GM23338 (cell line): ENCODE measurements around the gene EGFR.

Experiments
- CREB1 ChIP-seq: fragments of 250-450 bp; sonication (Bioruptor Pico); IDR thresholded peaks from 2 replicates; pipeline ENCODE4 v1.5.0; 2020; ENCODE audit warnings: low read depth, mild to moderate bottlenecking, moderate library complexity
- CTCF ChIP-seq, 2 experiments: fragments of 200-600 bp in 1 of 2; sonication (generic) in 1 of 2; conservative IDR thresholded peaks; 2 replicates each; pipeline versions ENCODE4 v1.5.1 to v1.6.1; 2016 to 2017; ENCODE audit warnings: antibody characterized with exemption in 2 of 2, low read depth in 2 of 2, mild to moderate bottlenecking in 2 of 2, moderate library complexity in 1 of 2
- ETS1 ChIP-seq: IDR thresholded peaks from 2 replicates; pipeline ENCODE4 v1.6.1; 2016; ENCODE audit warnings: antibody characterized with exemption
- EZH2 ChIP-seq: fragments of 200-600 bp; sonication (generic); IDR thresholded peaks from one replicate; pipeline ENCODE4 v1.8.0; 2017; ENCODE audit warnings: antibody characterized with exemption, mild to moderate bottlenecking, low read depth; ENCODE audit not compliant: unreplicated experiment
- EZH2phosphoT487 ChIP-seq: fragments of 200-600 bp; sonication (generic); IDR thresholded peaks from one replicate; pipeline ENCODE4 v1.8.1; 2018; ENCODE audit warnings: antibody characterized with exemption; ENCODE audit not compliant: unreplicated experiment
- JUNB ChIP-seq: IDR thresholded peaks from one replicate; pipeline ENCODE4 v1.6.1; 2016; ENCODE audit warnings: antibody characterized with exemption; ENCODE audit not compliant: unreplicated experiment
- NANOG ChIP-seq: IDR thresholded peaks from 2 replicates; pipeline ENCODE4 v1.6.1; 2016; ENCODE audit warnings: antibody characterized with exemption, borderline replicate concordance
- POLR2AphosphoS5 ChIP-seq: IDR thresholded peaks from 2 replicates; pipeline ENCODE4 v1.6.1; 2016; ENCODE audit warnings: antibody characterized with exemption, low read depth
- STAT1 ChIP-seq: IDR thresholded peaks from one replicate; pipeline ENCODE4 v1.6.1; 2016; ENCODE audit warnings: antibody characterized with exemption; ENCODE audit not compliant: unreplicated experiment
- ZNF114 ChIP-seq: fragments of 250-450 bp; sonication (Bioruptor Pico); IDR thresholded peaks from 2 replicates; pipeline ENCODE4 v1.5.0; 2020; ENCODE audit warnings: mild to moderate bottlenecking, moderate library complexity
- ZNF331 ChIP-seq: fragments of 250-450 bp; sonication (Bioruptor Pico); IDR thresholded peaks from 2 replicates; pipeline ENCODE4 v1.5.0; 2020; ENCODE audit warnings: low read depth, mild to moderate bottlenecking, moderate library complexity
- TF ChIP-seq, protein P1 (sequence below): IDR thresholded peaks from one replicate; pipeline ENCODE4 v1.6.1; 2018; ENCODE audit warnings: antibody characterized with exemption; ENCODE audit not compliant: unreplicated experiment
- TF ChIP-seq, protein P2 (sequence below): fragments of 250-450 bp; sonication (Bioruptor Pico); IDR thresholded peaks from 2 replicates; pipeline ENCODE4 v1.5.0; 2020; ENCODE audit warnings: mild to moderate bottlenecking, moderate library complexity

GRCh38 chr7:55044371-55044717 lies 25.5 kb downstream of the EGFR start:
- TF ChIP-seq CREB1 (CRISPR knock-in tag) (no peak), CTCF (conservative IDR thresholded peaks at IDR 0.05; ENCODE audit: low read depth in 2 of 2) (no peak), JUNB (no peak), EZH2 (no peak), ZNF114 (CRISPR knock-in tag) (no peak), NANOG (no peak), POLR2AphosphoS5 (no peak), EZH2phosphoT487 (no peak), ZNF331 (CRISPR knock-in tag) (no peak), ETS1 (no peak), STAT1 (no peak)
- TF ChIP-seq, protein P1, sequence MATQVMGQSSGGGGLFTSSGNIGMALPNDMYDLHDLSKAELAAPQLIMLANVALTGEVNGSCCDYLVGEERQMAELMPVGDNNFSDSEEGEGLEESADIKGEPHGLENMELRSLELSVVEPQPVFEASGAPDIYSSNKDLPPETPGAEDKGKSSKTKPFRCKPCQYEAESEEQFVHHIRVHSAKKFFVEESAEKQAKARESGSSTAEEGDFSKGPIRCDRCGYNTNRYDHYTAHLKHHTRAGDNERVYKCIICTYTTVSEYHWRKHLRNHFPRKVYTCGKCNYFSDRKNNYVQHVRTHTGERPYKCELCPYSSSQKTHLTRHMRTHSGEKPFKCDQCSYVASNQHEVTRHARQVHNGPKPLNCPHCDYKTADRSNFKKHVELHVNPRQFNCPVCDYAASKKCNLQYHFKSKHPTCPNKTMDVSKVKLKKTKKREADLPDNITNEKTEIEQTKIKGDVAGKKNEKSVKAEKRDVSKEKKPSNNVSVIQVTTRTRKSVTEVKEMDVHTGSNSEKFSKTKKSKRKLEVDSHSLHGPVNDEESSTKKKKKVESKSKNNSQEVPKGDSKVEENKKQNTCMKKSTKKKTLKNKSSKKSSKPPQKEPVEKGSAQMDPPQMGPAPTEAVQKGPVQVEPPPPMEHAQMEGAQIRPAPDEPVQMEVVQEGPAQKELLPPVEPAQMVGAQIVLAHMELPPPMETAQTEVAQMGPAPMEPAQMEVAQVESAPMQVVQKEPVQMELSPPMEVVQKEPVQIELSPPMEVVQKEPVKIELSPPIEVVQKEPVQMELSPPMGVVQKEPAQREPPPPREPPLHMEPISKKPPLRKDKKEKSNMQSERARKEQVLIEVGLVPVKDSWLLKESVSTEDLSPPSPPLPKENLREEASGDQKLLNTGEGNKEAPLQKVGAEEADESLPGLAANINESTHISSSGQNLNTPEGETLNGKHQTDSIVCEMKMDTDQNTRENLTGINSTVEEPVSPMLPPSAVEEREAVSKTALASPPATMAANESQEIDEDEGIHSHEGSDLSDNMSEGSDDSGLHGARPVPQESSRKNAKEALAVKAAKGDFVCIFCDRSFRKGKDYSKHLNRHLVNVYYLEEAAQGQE: no peak
- TF ChIP-seq, protein P2, sequence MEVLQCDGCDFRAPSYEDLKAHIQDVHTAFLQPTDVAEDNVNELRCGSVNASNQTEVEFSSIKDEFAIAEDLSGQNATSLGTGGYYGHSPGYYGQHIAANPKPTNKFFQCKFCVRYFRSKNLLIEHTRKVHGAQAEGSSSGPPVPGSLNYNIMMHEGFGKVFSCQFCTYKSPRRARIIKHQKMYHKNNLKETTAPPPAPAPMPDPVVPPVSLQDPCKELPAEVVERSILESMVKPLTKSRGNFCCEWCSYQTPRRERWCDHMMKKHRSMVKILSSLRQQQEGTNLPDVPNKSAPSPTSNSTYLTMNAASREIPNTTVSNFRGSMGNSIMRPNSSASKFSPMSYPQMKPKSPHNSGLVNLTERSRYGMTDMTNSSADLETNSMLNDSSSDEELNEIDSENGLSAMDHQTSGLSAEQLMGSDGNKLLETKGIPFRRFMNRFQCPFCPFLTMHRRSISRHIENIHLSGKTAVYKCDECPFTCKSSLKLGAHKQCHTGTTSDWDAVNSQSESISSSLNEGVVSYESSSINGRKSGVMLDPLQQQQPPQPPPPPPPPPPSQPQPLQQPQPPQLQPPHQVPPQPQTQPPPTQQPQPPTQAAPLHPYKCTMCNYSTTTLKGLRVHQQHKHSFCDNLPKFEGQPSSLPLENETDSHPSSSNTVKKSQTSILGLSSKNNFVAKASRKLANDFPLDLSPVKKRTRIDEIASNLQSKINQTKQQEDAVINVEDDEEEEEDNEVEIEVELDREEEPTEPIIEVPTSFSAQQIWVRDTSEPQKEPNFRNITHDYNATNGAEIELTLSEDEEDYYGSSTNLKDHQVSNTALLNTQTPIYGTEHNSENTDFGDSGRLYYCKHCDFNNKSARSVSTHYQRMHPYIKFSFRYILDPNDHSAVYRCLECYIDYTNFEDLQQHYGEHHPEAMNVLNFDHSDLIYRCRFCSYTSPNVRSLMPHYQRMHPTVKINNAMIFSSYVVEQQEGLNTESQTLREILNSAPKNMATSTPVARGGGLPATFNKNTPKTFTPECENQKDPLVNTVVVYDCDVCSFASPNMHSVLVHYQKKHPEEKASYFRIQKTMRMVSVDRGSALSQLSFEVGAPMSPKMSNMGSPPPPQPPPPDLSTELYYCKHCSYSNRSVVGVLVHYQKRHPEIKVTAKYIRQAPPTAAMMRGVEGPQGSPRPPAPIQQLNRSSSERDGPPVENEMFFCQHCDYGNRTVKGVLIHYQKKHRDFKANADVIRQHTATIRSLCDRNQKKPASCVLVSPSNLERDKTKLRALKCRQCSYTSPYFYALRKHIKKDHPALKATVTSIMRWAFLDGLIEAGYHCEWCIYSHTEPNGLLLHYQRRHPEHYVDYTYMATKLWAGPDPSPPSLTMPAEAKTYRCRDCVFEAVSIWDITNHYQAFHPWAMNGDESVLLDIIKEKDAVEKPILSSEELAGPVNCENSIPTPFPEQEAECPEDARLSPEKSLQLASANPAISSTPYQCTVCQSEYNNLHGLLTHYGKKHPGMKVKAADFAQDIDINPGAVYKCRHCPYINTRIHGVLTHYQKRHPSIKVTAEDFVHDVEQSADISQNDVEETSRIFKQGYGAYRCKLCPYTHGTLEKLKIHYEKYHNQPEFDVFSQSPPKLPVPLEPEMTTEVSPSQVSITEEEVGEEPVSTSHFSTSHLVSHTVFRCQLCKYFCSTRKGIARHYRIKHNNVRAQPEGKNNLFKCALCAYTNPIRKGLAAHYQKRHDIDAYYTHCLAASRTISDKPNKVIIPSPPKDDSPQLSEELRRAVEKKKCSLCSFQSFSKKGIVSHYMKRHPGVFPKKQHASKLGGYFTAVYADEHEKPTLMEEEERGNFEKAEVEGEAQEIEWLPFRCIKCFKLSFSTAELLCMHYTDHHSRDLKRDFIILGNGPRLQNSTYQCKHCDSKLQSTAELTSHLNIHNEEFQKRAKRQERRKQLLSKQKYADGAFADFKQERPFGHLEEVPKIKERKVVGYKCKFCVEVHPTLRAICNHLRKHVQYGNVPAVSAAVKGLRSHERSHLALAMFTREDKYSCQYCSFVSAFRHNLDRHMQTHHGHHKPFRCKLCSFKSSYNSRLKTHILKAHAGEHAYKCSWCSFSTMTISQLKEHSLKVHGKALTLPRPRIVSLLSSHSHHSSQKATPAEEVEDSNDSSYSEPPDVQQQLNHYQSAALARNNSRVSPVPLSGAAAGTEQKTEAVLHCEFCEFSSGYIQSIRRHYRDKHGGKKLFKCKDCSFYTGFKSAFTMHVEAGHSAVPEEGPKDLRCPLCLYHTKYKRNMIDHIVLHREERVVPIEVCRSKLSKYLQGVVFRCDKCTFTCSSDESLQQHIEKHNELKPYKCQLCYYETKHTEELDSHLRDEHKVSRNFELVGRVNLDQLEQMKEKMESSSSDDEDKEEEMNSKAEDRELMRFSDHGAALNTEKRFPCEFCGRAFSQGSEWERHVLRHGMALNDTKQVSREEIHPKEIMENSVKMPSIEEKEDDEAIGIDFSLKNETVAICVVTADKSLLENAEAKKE (CRISPR knock-in tag): no peak
